Activated naive CD8-positive, alpha-beta T cell treated with anti-CD3 and anti-CD28 coated beads, Interleukin-2, amount 50 U/mL, for 16 hours (primary cell): ENCODE measurements around the gene PLK1.
"Not testable (repeated sequence)": the region's sequence is repeated elsewhere in the genome, so short reads cannot be mapped to it uniquely, and the experiment has no call there.

Experiments used
- DNase-seq: peaks from one replicate; pipeline ENCODE4 v3.0.0-alpha.2; 2020; ENCODE audit warnings: low read depth, low spot score

Gene PLK1

GRCh38 chr16:23706439-23706838, 27.8 kb downstream of the PLK1 start:
- no peak for DNase-seq

GRCh38 chr16:23709536-23709935, 30.8 kb downstream of the PLK1 start:
- no peak for DNase-seq

DNA sequence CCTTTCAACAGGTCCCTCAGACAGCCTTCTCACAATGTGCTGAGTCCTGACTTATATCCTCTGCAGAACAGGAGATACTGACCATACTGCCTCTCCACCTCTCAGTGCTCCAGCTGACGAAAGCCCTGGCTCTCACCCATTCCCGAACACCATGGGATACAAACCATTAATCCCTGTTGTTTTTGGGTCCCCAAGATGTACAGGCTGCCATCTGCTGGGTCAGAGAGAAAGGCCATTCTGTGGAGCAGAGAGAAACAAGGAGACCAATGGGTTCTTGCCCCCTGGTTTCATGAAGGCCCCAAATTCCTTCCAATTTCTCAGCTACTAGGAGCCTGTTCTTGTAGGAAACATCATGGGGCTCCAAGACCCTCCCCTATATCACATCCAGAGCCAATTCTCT, 31.3 kb downstream of the PLK1 start:
- DNase-seq, result no peak

DNA sequence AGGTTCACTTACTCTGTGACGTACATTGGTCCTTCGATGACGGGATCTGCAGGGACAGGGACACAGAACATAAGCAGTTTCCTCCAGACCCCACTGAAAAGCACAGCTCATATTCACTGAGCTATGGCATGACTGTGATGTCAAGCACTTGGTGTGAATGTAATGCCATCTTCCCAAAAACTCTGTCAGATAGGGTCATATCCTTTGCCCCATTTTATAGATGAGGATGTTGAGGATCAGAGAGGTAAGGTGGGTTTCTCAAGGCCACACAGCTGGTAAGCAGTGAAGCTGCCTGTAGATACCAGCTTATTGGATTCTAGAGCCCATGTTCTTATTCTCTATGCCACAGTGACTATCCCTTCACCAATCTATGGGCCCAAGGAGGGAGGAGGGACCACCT, 31.8 kb downstream of the PLK1 start:
- DNase-seq, result no peak

GRCh38 chr16:23711785-23712184, 33.1 kb downstream of the PLK1 start:
- no peak for DNase-seq

DNA sequence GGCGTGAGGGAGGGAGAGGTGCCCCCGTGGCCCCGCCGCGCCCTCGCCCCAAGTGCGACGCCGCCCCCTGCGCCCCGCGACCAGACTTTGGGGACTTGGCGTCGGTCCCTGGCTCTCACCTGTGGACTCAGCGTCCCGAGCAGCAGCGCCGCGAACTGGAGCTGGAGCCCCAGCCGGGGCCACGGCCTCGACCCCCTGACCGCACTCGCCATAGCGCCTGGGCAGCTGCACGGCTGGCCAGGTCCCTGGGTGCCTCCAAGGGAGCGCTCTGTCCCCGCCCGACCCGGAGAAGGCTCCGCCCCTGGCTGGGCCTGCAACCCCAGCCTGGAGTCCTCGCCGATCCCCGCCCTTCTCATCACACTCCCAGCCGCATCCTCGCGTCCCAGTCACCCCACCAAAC, 34.3 kb downstream of the PLK1 start, which contains the start of gene ERN2:
Gene ERN2 (minus strand): TSS at position 247 of the 400 bp plus-strand sequence. CDS start 35 bp downstream, at position 212.
- no peak for DNase-seq

DNA sequence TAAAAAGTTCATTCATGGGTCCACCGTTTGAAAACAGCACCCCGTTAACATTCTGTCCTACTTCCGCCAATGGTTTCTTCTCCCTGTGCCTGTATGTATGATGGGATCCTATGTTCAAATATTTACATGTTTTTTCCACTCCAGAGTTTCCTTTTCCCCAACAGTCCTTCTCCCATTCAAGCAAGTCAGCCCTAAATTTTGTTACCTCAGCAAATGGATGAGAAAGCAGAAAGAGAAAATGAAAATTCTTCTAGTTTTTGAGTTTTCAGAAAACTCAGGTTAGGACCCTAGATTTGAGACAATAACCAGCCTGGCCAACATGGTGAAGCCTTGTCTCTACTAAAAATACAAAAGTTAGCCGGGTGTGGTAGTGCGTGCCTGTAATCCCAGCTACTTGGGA, 37.8 kb downstream of the PLK1 start:
- no peak for DNase-seq

DNA sequence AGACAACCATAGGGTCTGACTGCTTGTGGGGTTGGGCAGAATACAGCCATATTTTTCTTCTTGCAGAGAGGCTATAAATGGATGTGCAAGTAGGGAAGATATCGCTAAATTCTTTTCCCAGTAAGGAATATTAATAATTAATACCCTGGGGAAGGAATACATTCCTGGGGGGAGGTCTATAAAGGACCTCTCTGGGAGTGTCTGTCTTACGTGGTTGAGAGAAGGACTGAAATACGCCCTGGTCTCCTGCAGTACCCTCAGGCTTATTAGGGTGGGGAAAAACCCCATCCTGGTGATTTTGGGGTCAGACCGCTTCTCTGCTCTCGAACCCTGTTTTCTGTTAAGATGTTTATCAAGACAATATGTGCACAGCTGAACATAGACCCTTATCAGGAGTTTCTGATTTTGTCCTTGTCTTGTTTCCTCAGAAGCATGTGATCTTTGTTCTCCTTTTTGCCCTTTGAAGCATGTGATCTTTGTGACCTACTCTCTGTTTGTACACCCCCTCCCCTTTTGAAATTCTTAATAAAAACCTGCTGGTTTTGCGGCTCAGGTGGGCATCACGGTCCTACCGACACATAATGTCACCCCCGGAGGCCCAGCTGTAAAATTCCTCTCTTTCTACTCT, 44.0 kb downstream of the PLK1 start:
- DNase-seq, result not testable (repeated sequence)

- DNase-seq, result no peak
Measured at GRCh38 chr16:23724096-23724784, 45.6 kb downstream of the PLK1 start.

DNA sequence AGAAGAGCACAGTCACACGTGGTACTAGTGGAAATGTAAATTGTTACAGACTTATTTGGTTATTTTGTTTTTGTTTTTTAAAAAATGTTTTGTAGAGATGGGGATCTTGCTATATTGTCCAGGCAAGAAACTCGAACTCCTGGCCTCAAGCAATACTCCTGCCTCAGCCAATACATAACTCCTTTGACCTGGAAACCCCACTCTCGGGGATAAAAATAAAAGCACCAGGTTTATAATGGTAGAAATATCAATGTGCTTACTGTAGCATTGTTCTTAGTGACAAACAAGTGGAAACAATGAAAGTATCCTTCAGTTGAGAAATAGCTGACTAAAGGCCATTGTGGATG, 46.1 kb downstream of the PLK1 start:
- DNase-seq, result no peak

DNA sequence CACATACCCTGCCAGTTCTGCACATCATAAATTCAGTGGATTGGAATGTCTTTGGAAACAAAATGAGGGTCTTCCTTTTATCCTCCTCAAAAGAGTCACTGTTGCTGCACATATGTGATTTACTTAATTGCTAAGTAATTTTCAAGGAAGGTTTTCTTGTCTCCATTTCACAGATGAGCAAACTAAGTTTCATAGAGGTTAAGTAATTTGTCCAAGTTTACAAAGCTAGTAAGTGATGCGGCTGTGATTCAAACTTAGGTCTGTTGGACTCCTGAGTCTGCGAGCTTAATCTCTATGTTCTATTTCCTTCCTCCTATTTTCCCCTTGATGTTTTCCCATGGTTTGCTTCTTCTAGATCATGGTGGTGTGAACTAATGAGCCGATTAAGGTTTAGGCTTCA, 48.0 kb downstream of the PLK1 start:
- no peak for DNase-seq

DNA sequence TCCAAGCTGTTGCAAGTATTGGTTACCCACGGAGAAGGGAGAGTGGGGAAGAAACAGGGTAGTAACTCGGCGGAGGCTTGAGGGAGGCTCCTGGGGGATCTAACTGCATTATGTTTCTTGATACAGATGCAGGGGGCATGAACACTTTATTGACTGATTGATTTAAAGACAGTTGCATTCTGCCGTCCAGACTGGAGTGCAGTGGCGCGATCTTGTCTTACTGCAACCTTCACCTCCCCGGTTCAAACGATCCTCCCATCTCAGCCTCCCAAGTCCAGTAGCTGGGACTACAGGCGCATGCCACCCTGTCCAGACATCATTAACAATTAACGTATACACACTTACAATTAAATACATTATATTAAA, 49.4 kb downstream of the PLK1 start:
- no peak for DNase-seq

- no peak for DNase-seq
Measured at GRCh38 chr16:23729503-23730424, 51.1 kb downstream of the PLK1 start.

GRCh38 chr16:23734176-23734893, 55.6 kb downstream of the PLK1 start:
- no peak for DNase-seq

- not testable (repeated sequence) for DNase-seq
Measured at GRCh38 chr16:23737423-23738028, 58.8 kb downstream of the PLK1 start.

DNA sequence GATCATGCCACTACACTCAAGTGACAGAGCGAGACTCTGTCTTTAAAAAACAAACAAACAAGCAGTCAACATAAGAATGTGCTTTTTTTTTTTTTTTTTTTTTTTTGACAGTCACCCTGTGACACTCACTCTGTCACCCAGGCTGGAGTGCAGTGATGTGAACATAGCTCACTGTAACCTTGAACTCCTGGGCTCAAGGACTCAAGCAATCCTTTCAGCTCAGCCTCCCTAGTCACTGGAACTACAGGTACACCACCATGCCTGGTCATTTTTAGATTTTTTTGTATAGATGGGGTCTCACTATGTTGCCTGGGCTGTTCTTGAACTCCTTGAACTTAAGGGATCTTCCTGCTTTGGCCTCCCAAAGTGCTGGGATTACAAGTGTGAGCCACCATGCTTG, 60.8 kb downstream of the PLK1 start:
- no peak for DNase-seq
